Panc1 (cell line): ENCODE results near the gene ACTL10. TPM values are rescaled to one million over a fixed set of nuclear protein-coding genes. Genes with fewer than 3 reads are reported as not detected.

Experiments used
- ATAC-seq: fragments of 200-7000 bp; cut with Tn5 transposase; 2 replicates; pipeline ENCODE4 v1.9.1; 2020; ENCODE audit warnings: mild to moderate bottlenecking, moderate library complexity
- BruUV-seq: library from RNA; stranded (reverse); fragments of 400-500 nt; replicated peaks from 2 replicates; lab custom pipeline; 2021; lab: Mats Ljungman, UMichigan
- CTCF ChIA-PET: fragments of 300-600 bp; sonication (Branson Sonifier 250); formaldehyde crosslinking; loops from one replicate; lab custom pipeline; 2022; ENCODE audit warnings: antibody characterized with exemption; lab: Charles Lee
- POLR2A ChIA-PET: fragments of 300-600 bp; sonication (Branson Sonifier 250); formaldehyde crosslinking; loops from one replicate; lab custom pipeline; 2022; ENCODE audit warnings: antibody characterized with exemption; lab: Charles Lee
- DNase-seq: peaks from one replicate; pipeline ENCODE4 v3.0.0-alpha.2; 2010; ENCODE audit warnings: low read depth, low spot score
- H3K27ac ChIP-seq: 2 replicates; pipeline ENCODE4 v1.5.1; 2011; ENCODE audit warnings: mild to moderate bottlenecking, low read length, inconsistent platforms
- H3K27me3 ChIP-seq: fragments of 200-500 bp; sonication (Bioruptor generic); 2 replicates; pipeline ENCODE4 v1.6.0; 2014; ENCODE audit warnings: low read length, inconsistent platforms; ENCODE audit not compliant: control insufficient read depth, insufficient read depth
- H3K36me3 ChIP-seq: fragments of 200-500 bp; sonication (Bioruptor generic); 2 replicates; pipeline ENCODE4 v1.5.1; 2014; ENCODE audit warnings: inconsistent platforms, mild to moderate bottlenecking, low read length, moderate library complexity; ENCODE audit not compliant: control insufficient read depth, insufficient read depth
- H3K4me1 ChIP-seq: 2 replicates; pipeline ENCODE4 v1.5.1; 2011; ENCODE audit warnings: inconsistent platforms, mild to moderate bottlenecking, low read length, moderate library complexity; ENCODE audit not compliant: control insufficient read depth, insufficient read depth
- H3K4me3 ChIP-seq, 2 experiments: 2 replicates each; pipeline ENCODE4 v1.5.1; 2011 to 2012; ENCODE audit warnings: low read depth in 2 of 2, low read length in 2 of 2, mild to moderate bottlenecking in 2 of 2, inconsistent platforms in 1 of 2, moderate library complexity in 1 of 2
- H3K9me3 ChIP-seq: fragments of 200-500 bp; sonication (Bioruptor generic); 2 replicates; pipeline ENCODE4 v1.5.1; 2014; ENCODE audit warnings: low read depth, mild to moderate bottlenecking, inconsistent platforms, low read length, moderate library complexity; ENCODE audit not compliant: control insufficient read depth, insufficient read depth
- POLR2AphosphoS5 ChIP-seq: IDR thresholded peaks from 2 replicates; pipeline ENCODE4 v1.6.1; 2012; ENCODE audit warnings: mild to moderate bottlenecking, low read depth, low read length, moderate library complexity
- SIN3A ChIP-seq: IDR thresholded peaks from 2 replicates; pipeline ENCODE4 v1.6.1; 2012; ENCODE audit warnings: low read depth, mild to moderate bottlenecking, low read length, moderate library complexity, borderline replicate concordance; ENCODE audit not compliant: insufficient read depth
- TCF7L2 ChIP-seq: IDR thresholded peaks from 2 replicates; pipeline ENCODE4 v1.6.1; 2011; ENCODE audit warnings: mild to moderate bottlenecking, low read depth, low read length, inconsistent platforms
- in situ Hi-C: cut with HindIII; loops from 2 replicates; pipeline ENCODE4 v1.10.0; 2016; ENCODE audit warnings: low sequenced_read_pairs, low pct_unique_long_range_greater_than_20kb
- intact Hi-C: fragments of 100-400 bp; cut with micrococcal nuclease; formaldehyde crosslinking; loops from one replicate; pipeline ENCODE4 v1.10.0; 2022; ENCODE audit not compliant: unreplicated experiment
- total RNA-seq: library from RNA; stranded (reverse); gene quantifications from one replicate; pipeline ENCODE4 v1.2.1, GENCODE V29; 2021; ENCODE audit not compliant: unreplicated experiment
- TF ChIP-seq, protein P1 (sequence below), 2 experiments: IDR thresholded peaks; 2 replicates each; pipeline ENCODE4 v1.6.1; 2011 to 2012; ENCODE audit warnings: low read depth in 2 of 2, control low read depth in 1 of 2, low read length in 1 of 2, mild to moderate bottlenecking in 1 of 2, moderate library complexity in 1 of 2; ENCODE audit not compliant: insufficient read depth in 1 of 2
- TF ChIP-seq, protein P2 (sequence below): fragments of 450-650 bp; IDR thresholded peaks from 2 replicates; pipeline ENCODE4 v1.5.1; 2017; ENCODE audit warnings: mild to moderate bottlenecking

Gene ACTL10
- total RNA-seq, 1 experiment from 2014 or later = not detected

GRCh38 chr20:33627577-33628216 is 39.0 kb upstream of the ACTL10 start:
- POLR2A ChIA-PET = no interaction called here
- H3K9me3 ChIP-seq = no peaks in the 10 kb centered on the region
- no peak overlapping the region for H3K27ac ChIP-seq
- ATAC-seq (no peak), DNase-seq (no peak)
- H3K27me3 ChIP-seq = no peaks in the 10 kb centered on the region
- in situ Hi-C loops = no loop called here
- TF ChIP-seq, protein P1, sequence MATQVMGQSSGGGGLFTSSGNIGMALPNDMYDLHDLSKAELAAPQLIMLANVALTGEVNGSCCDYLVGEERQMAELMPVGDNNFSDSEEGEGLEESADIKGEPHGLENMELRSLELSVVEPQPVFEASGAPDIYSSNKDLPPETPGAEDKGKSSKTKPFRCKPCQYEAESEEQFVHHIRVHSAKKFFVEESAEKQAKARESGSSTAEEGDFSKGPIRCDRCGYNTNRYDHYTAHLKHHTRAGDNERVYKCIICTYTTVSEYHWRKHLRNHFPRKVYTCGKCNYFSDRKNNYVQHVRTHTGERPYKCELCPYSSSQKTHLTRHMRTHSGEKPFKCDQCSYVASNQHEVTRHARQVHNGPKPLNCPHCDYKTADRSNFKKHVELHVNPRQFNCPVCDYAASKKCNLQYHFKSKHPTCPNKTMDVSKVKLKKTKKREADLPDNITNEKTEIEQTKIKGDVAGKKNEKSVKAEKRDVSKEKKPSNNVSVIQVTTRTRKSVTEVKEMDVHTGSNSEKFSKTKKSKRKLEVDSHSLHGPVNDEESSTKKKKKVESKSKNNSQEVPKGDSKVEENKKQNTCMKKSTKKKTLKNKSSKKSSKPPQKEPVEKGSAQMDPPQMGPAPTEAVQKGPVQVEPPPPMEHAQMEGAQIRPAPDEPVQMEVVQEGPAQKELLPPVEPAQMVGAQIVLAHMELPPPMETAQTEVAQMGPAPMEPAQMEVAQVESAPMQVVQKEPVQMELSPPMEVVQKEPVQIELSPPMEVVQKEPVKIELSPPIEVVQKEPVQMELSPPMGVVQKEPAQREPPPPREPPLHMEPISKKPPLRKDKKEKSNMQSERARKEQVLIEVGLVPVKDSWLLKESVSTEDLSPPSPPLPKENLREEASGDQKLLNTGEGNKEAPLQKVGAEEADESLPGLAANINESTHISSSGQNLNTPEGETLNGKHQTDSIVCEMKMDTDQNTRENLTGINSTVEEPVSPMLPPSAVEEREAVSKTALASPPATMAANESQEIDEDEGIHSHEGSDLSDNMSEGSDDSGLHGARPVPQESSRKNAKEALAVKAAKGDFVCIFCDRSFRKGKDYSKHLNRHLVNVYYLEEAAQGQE (IDR thresholded peaks at IDR 0.05; ENCODE audit: insufficient read depth in 1 of 2, low read depth in 2 of 2, low read length in 1 of 2) = no peak
- TF ChIP-seq TCF7L2 (no peak), SIN3A (no peak), POLR2AphosphoS5 (no peak)
- TF ChIP-seq, protein P2, sequence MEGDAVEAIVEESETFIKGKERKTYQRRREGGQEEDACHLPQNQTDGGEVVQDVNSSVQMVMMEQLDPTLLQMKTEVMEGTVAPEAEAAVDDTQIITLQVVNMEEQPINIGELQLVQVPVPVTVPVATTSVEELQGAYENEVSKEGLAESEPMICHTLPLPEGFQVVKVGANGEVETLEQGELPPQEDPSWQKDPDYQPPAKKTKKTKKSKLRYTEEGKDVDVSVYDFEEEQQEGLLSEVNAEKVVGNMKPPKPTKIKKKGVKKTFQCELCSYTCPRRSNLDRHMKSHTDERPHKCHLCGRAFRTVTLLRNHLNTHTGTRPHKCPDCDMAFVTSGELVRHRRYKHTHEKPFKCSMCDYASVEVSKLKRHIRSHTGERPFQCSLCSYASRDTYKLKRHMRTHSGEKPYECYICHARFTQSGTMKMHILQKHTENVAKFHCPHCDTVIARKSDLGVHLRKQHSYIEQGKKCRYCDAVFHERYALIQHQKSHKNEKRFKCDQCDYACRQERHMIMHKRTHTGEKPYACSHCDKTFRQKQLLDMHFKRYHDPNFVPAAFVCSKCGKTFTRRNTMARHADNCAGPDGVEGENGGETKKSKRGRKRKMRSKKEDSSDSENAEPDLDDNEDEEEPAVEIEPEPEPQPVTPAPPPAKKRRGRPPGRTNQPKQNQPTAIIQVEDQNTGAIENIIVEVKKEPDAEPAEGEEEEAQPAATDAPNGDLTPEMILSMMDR = no peak
- no peaks in the 10 kb centered on the region for H3K4me1 ChIP-seq
- H3K4me3 ChIP-seq = no peak overlapping the region
- no peaks in the 10 kb centered on the region; the same call in 1 of the 2 replicates for H3K36me3 ChIP-seq
- intact Hi-C loops = no loop called here
- CTCF ChIA-PET = no interaction called here
- no TSS peak for BruUV-seq

DNA sequence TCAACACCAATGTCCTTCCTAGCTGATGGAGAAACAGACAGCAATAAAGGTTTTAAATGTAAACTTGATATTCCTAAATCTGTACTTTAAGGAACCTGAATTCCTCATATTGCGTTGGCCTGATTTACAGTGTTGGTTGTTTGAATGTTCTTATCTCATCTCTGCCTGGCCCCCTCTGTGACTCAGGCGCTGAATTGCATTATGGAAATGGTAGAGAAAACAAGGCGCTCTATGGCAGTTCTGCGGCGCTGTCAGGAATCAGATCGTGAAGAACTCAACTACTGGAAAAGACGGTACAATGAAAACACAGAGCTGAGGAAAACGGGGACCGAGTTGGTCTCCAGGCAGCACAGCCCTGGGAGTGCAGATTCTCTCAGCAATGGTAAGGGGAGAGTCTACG is 37.2 kb upstream of the ACTL10 start:
- TF ChIP-seq, protein P2 = no peak
- TF ChIP-seq TCF7L2 = no peak
- no peak for TF ChIP-seq POLR2AphosphoS5
- TF ChIP-seq, protein P1 (IDR thresholded peaks at IDR 0.05; ENCODE audit: insufficient read depth in 1 of 2, low read depth in 2 of 2, low read length in 1 of 2) = no peak
- in situ Hi-C loops = no loop called here

More for the DNA sequence above, 37.2 kb upstream of the ACTL10 start:
- no peaks in the 10 kb centered on the region for H3K27me3 ChIP-seq
- no peaks in the 10 kb centered on the region for H3K9me3 ChIP-seq
- no peaks in the 10 kb centered on the region; the same call in 1 of the 2 replicates for H3K36me3 ChIP-seq
- BruUV-seq = no TSS peak
- ChIA-PET CTCF (no interaction called here), POLR2A (no interaction called here)
- ATAC-seq (no peak), DNase-seq (no peak)
- intact Hi-C loops = no loop called here
- no peak overlapping the region for H3K4me3 ChIP-seq
- no peak overlapping the region for H3K27ac ChIP-seq
- no peaks in the 10 kb centered on the region for H3K4me1 ChIP-seq
